ENCODE data around the gene SPATA17.

- no peak for TF ChIP-seq TAF1 (IDR thresholded peaks at IDR 0.05; ENCODE audit: low read depth, low read length)
- TF ChIP-seq POLR2AphosphoS5 (IDR thresholded peaks at IDR 0.05; ENCODE audit: low read depth, low read length), result no peak
- no peak for TF ChIP-seq POLR2A (IDR thresholded peaks at IDR 0.05; ENCODE audit: low read depth, low read length)
These were observed 268.5 kb downstream of the SPATA17 start for GRCh38 chr1:217899614-217900013.

Measured in GM12891 (cell line).